ENCODE results near the gene TRIM49.
"Not testable (repeated sequence)": the region's sequence is repeated elsewhere in the genome, so short reads cannot be mapped to it uniquely, and the experiment has no call there.

Gene TRIM49, protein sequence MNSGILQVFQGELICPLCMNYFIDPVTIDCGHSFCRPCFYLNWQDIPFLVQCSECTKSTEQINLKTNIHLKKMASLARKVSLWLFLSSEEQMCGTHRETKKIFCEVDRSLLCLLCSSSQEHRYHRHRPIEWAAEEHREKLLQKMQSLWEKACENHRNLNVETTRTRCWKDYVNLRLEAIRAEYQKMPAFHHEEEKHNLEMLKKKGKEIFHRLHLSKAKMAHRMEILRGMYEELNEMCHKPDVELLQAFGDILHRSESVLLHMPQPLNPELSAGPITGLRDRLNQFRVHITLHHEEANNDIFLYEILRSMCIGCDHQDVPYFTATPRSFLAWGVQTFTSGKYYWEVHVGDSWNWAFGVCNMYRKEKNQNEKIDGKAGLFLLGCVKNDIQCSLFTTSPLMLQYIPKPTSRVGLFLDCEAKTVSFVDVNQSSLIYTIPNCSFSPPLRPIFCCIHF

DNA sequence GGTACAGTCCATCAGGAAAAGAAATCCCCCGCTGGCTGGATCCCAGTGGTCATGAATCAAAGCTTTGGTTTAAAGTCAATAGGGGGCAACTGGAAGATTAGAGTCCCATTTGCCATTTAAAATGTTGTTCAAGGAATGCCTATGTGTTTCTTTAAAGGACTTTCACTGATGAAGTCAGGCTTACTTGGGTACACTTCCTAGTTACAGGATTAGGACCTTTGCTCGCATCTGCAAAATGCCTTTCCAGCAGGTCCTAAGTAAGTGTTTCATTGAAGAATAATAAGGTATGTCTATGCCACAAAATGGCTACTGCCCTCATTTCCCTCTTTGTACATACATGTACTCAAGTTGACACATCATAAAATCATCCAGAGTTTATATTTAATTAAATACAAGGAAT is at the start of gene TRIM49:
Gene TRIM49, minus strand, starts transcription at position 101 of the 400 bp plus-strand sequence. CDS start 4,106 bp downstream, outside the sequence.
- not testable (repeated sequence) for DNase-seq

DNA sequence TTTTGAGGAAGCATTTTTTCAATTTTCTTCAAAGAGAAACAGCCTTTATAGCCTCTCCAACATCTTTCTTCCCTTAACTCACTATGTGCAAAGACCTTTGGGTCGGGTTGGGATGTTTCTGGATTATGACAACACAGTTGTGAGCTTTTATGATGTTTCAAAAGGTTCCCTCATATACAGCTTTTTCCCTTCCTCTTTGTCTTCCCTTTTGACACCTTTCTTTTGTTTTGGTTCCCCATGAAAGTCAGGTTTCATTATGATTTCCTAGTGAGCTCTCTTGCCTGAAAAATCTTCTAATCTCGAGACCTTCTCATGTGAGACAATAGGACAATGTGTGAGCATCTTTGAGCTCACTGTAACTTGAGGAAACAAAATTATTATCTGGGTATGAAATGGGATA is 18.3 kb upstream of the TRIM49 start:
- not testable (repeated sequence) for DNase-seq

- not testable (repeated sequence) for DNase-seq
Observed at GRCh38 chr11:89820008-89820407, 11.6 kb upstream of the TRIM49 start.

- not testable (repeated sequence) for DNase-seq
Observed at GRCh38 chr11:89813535-89813934, 5.2 kb upstream of the TRIM49 start.

- DNase-seq, result not testable (repeated sequence)
Observed at GRCh38 chr11:89787506-89788063, 20.8 kb downstream of the TRIM49 start.

DNA sequence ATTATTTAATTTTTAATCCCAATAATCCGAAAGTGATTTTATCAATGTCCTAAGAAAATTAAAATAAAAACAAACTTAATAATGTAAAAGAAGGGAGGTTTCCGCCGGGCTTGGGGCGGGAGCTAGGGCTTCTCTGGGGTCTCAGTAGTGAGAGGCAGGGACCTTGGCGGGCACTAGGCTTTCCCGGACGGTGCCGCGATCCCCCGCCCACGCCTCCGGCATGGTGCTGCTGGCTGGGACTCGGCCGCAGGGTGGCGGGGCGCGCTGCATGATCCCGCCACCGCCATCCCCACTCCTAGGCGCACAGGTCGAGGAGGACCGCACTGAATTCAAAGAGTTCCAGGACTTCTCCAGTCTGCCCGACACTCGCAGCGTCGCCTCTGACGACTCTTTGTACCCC is 22.6 kb downstream of the TRIM49 start:
- not testable (repeated sequence) for DNase-seq

GRCh38 chr11:89750822-89751221 is 57.6 kb downstream of the TRIM49 start:
- DNase-seq, result not testable (repeated sequence)

Measured in inflammatory macrophage treated with lipopolysaccharide for 1 hour (primary cell).